NCI-H2196 (cell line): ENCODE results near the gene ARHGAP24.

Experiments
- DNase-seq: peaks from one replicate; lab custom pipeline; 2025; ENCODE audit not compliant: unreplicated experiment; lab: John Stamatoyannopoulos, UW

The ARHGAP24 gene

DNA sequence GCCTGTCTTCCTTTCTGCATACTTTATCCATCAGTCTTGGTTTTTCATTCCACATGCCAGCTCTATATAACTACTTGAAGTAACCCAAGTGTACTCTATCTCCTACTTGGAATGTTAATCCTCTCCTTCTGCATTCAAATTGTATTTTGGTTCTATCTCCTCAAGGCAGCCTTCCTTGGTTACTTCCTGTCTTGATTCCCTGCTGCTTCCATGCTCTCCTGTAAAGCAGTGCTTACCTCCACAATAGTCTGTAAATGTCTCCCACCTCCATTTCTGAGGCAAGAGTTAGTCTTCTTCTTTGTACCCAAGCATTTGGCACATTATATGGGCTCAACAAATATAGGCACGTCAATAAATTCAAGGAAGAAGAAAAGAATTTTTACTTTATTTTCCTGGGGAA, 298.4 kb downstream of the ARHGAP24 start:
- no peak for DNase-seq

GRCh38 chr4:85774000-85774399, 299.1 kb downstream of the ARHGAP24 start:
- DNase-seq: no peak

GRCh38 chr4:85774489-85774888, 299.5 kb downstream of the ARHGAP24 start:
- DNase-seq: no peak

- no peak for DNase-seq
These were observed 301.1 kb downstream of the ARHGAP24 start for GRCh38 chr4:85776096-85776495.

- DNase-seq: no peak
These were observed 301.6 kb downstream of the ARHGAP24 start for GRCh38 chr4:85776579-85776978.

GRCh38 chr4:85777908-85778631, 303.1 kb downstream of the ARHGAP24 start:
- DNase-seq: no peak

DNA sequence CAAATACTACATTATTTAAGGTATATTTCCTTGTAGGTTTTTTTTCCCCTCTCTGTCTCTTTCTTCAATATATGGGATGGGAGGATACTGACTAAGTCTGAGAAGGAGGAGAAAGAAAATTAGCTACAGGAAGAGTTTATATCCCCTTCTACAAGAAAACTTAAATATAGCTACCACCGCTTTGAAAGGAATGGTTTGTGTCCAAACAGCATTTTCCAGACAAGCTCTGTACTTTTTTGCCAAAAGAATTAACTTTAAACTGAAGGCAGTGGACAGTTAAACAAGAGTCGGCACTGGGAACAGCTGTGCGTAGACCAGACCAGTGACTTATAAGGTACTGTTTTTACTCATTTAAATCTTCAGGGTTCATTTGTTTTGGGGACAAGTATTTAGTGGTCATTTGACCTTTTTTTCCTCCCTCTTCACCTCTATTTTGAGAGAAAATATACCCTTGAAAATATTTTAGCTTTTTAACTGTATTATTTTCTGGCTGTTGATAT, 303.7 kb downstream of the ARHGAP24 start:
- DNase-seq: no peak

- DNase-seq: no peak
These were observed 304.2 kb downstream of the ARHGAP24 start for GRCh38 chr4:85779165-85779564.

DNA sequence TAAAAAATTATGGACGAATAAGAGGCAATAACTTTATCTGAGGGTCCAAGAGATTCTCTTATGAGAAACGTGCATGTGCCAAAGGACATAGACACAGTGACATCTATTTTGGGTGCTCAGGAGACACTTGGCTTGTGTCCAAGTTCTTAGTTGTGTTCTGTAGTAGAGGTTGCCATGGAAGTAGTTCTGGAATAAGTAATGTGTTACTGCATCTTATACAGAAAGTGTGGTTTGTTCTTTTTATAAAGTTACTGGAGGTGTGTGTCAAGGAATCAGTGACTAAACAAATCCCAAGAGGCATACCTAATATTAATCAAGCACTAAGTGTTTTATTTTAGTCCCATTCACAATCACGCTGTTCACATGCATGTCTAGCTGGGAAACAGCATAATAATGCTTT, 305.7 kb downstream of the ARHGAP24 start:
- no peak for DNase-seq

- DNase-seq: no peak
These were observed 308.5 kb downstream of the ARHGAP24 start for GRCh38 chr4:85783483-85783882.

GRCh38 chr4:85783900-85784299, 308.9 kb downstream of the ARHGAP24 start:
- no peak for DNase-seq

GRCh38 chr4:85784348-85784747, 309.4 kb downstream of the ARHGAP24 start:
- DNase-seq: no peak

DNA sequence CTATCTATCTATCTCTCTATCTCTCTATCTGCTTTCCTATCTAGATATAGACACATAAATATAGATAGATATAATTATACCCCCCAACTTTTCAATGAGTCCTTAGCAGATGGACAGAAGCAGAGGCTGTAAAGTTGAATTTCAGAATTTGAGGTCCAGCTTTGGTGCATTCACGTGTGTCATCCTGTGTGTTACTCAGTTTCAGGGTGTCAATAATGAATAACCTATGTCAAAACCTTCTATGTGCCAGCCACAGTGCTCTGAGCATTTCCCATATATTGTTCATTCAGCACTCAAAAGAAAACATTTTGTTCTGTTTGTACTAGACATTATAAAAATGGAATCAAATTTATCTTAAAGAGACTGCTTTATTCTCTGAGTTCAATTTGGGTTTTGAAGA, 310.0 kb downstream of the ARHGAP24 start:
- DNase-seq: no peak

DNA sequence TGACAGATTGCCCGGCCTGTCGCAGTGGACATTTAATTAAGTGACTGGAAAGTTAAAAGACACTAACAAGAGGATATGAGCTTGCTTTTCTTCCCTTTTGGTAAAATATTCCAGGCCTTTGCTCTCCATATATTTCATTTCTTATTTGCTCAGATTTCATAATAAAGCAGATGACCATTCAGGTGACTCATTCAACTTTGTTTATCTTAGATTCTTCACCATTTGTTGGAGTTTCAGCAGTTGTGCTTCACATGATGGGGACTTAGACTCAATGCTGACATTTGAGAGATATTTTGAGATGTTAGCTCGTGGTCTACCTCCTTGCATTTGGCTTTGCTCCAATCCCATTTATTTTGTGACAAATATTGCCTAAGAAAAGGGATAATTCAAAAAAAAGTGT, 312.2 kb downstream of the ARHGAP24 start:
- no peak for DNase-seq

GRCh38 chr4:85788604-85789003, 313.7 kb downstream of the ARHGAP24 start:
- DNase-seq: no peak

- no peak for DNase-seq
These were observed 314.3 kb downstream of the ARHGAP24 start for GRCh38 chr4:85789241-85789640.

- no peak for DNase-seq
These were observed 315.6 kb downstream of the ARHGAP24 start for GRCh38 chr4:85790582-85790981.

GRCh38 chr4:85792376-85793232, 317.7 kb downstream of the ARHGAP24 start:
- DNase-seq: no peak

- DNase-seq: no peak
These were observed 318.3 kb downstream of the ARHGAP24 start for GRCh38 chr4:85793233-85793585.

GRCh38 chr4:85798012-85798770, 323.2 kb downstream of the ARHGAP24 start:
- no peak for DNase-seq

DNA sequence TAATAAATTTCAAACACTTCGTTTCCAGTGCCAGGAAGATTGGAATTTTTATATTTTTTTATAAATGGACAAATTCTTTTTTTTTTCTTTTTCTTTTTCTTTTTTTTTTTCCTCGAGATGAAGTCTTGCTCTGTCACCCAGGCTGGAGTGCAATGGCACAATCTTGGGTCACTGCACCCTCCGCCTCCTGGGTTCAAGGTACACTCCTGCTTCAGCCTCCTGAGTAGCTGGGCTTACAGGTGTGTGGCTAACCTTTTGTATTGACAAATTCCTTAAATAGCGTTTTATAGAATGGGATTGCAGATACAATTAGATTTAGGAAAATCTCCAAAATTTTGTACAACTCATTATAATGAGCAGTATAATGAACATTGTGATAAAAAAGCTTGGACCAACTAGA, 328.9 kb downstream of the ARHGAP24 start:
- DNase-seq: no peak

DNA sequence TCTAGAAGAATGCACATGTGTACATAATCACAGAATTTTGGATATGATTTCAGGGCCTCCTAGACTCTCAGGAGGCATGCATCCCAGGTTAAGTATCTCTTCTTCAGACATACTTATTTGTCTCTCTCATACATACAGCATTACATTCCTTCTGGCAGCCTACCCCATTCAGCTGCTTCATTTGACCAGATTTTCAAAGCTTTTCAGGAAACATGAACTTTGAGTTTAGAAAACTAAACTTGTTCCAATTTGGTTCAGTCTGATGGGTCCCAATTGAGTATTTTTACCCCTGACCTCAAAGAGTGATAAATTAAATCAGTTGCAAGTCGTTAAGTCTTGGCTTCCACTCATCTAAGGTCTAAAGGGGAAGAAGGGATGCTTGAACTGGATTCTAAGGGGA, 330.9 kb downstream of the ARHGAP24 start:
- DNase-seq: no peak
